ENCODE measurements around the gene NDUFV2.
"Not testable (repeated sequence)": the region's sequence is repeated elsewhere in the genome, so short reads cannot be mapped to it uniquely, and the experiment has no call there.

NDUFV2 gene

DNA sequence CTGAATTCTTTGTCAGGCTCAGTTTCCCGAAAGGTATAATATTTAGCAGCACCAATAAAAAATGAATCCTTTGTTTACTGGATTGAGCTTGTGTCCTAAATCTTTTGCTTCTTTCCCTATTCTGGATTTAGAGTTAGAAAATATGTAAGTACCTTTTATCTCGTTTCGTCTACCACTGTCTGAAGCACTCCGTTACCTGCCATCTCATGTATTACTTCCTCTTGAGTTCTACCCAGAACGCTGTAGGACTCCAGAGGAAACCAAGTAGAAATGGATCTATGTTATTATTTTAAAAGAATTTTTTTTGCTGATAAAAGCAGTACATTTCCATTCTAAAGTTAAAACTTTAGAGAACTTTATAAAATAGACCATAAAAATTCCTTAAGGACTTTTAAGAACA lies 47.6 kb downstream of the NDUFV2 start:
- no peak for DNase-seq (ENCODE audit: low read depth in 1 of 2, low spot score in 1 of 2)

GRCh38 chr18:9153256-9153655 lies 50.8 kb downstream of the NDUFV2 start:
- no peak for DNase-seq (ENCODE audit: low read depth in 1 of 2, low spot score in 1 of 2)

GRCh38 chr18:9156604-9157249 lies 54.2 kb downstream of the NDUFV2 start:
- DNase-seq (ENCODE audit: low read depth in 1 of 2, low spot score in 1 of 2): no peak

- DNase-seq (ENCODE audit: low read depth in 1 of 2, low spot score in 1 of 2): no peak
Measured at GRCh38 chr18:9157806-9158205, 55.3 kb downstream of the NDUFV2 start.

DNA sequence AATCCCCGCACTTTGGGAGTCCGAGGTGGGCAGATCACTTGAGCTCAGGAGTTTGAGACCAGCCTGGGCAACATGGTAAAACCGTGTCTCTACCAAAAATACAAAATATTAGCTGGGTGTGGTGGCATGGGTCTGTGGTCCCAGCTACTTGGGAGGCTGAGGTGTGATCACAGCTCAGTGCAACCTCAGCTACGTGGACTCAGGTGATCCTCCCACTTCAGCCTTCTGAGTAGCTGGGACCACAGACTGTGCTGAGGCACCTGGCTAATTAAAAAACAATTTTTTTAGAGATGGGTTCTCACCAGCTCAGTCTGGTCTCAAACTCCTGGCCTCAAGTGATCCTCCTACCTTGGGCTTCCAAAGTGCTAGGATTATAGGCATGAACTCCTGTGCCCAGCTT lies 57.5 kb downstream of the NDUFV2 start:
- DNase-seq (ENCODE audit: low read depth in 1 of 2, low spot score in 1 of 2): no peak

DNA sequence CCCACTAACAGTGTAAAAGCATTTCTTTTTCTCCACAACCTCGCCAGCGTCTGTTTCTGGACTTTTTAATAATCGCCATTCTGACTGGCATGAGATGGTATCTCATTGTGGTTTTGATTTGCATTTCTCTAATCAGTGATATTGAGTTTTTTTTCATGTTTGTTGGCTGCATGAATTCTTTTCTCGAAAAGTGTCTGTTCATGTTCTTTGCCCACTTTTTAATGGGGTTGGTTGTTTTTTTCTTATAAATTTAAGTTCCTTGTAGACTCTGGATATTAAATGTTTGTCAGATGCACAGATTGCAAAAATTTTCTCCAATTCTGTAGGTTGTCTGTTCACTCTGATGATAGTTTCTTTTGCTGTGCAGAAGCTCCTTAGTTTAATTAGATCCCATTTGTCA lies 60.2 kb downstream of the NDUFV2 start:
- DNase-seq (ENCODE audit: low read depth in 1 of 2, low spot score in 1 of 2): not testable (repeated sequence)

DNA sequence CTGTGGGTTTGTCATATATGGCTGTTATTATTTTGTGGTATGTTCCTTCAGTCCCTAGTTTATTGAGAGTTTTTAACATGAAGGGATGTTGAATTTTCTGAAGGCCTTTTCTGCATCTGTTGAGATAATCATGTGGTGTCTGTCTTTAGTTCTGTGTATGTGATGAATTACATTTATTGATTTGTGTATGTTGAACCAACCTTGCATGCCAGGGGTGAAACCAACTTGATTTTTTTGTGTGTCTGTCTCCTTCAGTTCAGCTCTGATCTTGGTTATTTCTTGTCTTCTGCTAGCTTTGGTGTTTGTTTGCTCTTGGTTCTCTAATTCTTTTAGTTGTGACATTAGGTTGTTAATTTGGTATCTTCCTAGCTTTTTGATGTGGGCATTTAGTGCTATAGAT lies 61.6 kb downstream of the NDUFV2 start:
- not testable (repeated sequence) for DNase-seq (ENCODE audit: low read depth in 1 of 2, low spot score in 1 of 2)

DNA sequence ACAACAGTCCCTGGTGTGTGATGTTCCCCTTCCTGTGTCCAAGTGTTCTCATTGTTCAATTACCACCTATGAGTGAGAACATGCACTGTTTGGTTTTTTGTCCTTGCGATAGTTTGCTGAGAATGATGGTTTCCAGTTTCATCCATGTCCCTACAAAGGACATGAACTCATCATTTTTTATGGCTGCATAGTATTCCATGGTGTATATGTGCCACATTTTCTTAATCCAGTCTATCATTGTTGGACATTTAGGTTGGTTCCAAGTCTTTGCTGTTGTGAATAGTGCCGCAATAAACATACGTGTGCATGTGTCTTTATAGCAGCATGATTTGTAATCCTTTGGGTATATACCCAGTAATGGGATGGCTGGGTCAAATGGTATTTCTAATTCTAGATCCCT lies 63.4 kb downstream of the NDUFV2 start:
- not testable (repeated sequence) for DNase-seq (ENCODE audit: low read depth in 1 of 2, low spot score in 1 of 2)

DNA sequence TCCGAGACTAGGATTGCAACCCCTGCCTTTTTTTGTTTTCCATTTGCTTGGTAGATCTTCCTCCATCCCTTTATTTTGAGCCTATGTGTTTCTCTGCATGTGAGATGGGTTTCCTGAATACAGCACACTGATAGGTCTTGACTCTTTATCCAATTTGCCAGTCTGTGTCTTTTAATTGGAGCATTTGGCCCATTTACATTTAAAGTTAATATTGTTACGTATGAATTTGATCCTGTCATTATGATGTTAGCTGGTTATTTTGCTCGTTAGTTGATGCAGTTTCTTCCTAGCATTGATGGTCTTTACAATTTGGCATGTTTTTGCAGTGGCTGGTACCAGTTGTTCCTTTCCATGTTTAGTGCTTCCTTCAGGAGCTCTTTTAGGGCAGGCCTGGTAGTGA lies 67.0 kb downstream of the NDUFV2 start:
- not testable (repeated sequence) for DNase-seq (ENCODE audit: low read depth in 1 of 2, low spot score in 1 of 2)

- DNase-seq (ENCODE audit: low read depth in 1 of 2, low spot score in 1 of 2): not testable (repeated sequence)
Measured at GRCh38 chr18:9171919-9172318, 69.4 kb downstream of the NDUFV2 start.

DNA sequence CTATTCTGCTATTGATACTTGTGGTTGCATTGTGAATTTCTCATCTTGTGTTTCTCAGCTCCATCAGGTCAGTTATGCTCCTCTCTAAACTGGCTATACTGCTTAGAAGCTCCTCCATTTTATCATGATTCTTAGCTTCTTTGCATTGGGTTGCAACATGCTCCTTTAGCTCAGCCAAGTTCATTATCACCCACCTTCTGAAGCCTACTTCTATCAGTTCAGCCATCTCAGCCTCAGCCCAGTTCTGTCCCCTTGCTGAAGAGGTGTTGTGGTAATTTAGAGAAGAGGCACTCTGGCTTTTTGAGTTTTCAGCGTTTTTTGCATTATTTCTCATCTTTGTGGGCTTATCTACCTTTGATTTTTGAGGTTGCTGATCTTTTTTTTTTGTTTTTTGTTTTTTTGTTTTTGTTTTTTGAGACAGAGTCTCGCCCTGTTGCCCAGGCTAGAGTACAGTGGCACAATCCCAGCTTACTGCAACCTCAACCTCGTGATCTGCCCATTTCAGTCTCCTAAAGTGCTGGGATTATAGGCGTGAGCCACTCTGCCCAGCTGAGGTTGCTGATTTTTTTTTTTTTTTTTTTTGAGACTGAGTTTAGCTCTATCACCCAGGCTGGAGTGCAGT lies 70.1 kb downstream of the NDUFV2 start:
- no peak for DNase-seq (ENCODE audit: low read depth in 1 of 2, low spot score in 1 of 2)

DNA sequence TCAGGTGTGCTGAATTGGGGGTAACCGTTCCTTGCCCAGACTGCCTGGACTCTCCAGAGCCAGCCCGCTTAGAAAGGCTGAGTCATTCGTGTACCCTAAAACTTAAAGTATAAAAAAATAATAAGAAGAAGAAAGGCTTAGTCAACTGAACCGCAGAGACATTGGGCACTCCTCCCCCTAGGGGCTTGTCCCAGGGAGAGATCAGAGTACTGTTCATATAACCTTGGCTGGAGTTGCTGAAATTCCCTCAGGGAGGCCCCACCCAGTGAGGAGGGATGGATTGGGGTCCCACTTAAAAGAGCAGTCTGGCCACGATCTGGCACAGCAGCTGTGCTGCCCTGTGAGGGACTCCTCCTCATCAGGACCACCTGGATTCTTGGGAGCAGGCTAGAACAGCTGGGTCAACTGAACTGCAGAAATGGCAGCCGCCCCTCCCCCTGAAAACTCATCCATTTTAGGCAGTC lies 71.3 kb downstream of the NDUFV2 start:
- no peak for DNase-seq (ENCODE audit: low read depth in 1 of 2, low spot score in 1 of 2)

DNA sequence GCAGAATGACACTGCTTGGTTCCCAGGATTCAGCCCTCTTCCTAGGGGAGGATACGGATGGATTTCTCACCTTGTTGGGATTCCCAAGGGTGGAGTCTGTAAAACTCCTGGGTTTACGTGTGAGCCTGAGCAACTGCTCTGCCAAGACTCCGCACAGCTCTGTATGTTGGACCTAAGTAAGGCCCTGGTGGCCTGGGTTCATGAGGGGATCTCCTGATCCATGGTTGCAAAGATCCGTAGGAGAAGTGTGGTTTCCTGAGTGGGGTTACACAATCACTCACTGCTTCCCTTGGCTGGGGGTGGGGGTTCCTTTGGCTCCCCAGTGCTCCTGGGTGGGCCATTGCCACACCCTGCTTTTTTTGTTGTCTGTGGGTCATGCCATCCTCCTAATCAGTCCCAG lies 71.8 kb downstream of the NDUFV2 start:
- no peak for DNase-seq (ENCODE audit: low read depth in 1 of 2, low spot score in 1 of 2)

DNA sequence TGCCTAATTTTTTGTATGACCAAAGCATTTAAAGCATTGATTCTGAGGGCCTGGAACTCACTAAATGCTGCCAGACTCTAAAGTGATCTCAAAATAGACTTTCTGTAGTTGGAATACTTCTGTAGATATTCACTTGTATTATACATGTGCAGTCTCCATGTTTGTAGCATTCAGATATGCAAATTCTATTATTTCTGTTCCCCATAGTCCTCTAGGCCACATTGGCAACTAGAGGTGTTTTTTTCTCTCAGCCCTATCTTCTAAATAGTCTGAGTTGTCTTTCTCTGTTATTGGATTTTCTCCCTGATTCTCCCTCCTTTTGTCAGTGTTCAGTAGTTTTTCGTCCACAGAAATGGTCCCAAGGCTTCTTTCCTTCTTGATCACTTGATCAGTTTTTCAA lies 72.6 kb downstream of the NDUFV2 start:
- no peak for DNase-seq (ENCODE audit: low read depth in 1 of 2, low spot score in 1 of 2)

- no peak for DNase-seq (ENCODE audit: low read depth in 1 of 2, low spot score in 1 of 2)
Measured at GRCh38 chr18:9177031-9177430, 74.5 kb downstream of the NDUFV2 start.

- no peak for DNase-seq (ENCODE audit: low read depth in 1 of 2, low spot score in 1 of 2)
Measured at GRCh38 chr18:9177466-9177865, 75.0 kb downstream of the NDUFV2 start.

- no peak for DNase-seq (ENCODE audit: low read depth in 1 of 2, low spot score in 1 of 2)
Measured at GRCh38 chr18:9178557-9178956, 76.1 kb downstream of the NDUFV2 start.

- no peak for DNase-seq (ENCODE audit: low read depth in 1 of 2, low spot score in 1 of 2)
Measured at GRCh38 chr18:9181275-9181674, 78.8 kb downstream of the NDUFV2 start.

- DNase-seq (ENCODE audit: low read depth in 1 of 2, low spot score in 1 of 2): no peak
Measured at GRCh38 chr18:9182852-9183399, 80.4 kb downstream of the NDUFV2 start.

All from activated T-helper 1 cell treated with anti-CD3 and anti-CD28 coated beads, Interleukin-2, amount 50 U/mL, for 16 hours (primary cell).